HL-60/S4 treated with phorbol 12-myristate 13-acetate at 8.2 ng/mL for 4 days and 3 days (cell line): ENCODE data around the gene NUP62.
"Not testable (repeated sequence)": the region's sequence is repeated elsewhere in the genome, so short reads cannot be mapped to it uniquely, and the experiment has no call there.

Source experiments
- in situ Hi-C: fragments of 300-500 bp; cut with MboI; formaldehyde crosslinking; loops from 2 replicates; pipeline ENCODE4 v1.15.0; 2022; ENCODE audit warnings: low sequenced_read_pairs

Gene NUP62

DNA sequence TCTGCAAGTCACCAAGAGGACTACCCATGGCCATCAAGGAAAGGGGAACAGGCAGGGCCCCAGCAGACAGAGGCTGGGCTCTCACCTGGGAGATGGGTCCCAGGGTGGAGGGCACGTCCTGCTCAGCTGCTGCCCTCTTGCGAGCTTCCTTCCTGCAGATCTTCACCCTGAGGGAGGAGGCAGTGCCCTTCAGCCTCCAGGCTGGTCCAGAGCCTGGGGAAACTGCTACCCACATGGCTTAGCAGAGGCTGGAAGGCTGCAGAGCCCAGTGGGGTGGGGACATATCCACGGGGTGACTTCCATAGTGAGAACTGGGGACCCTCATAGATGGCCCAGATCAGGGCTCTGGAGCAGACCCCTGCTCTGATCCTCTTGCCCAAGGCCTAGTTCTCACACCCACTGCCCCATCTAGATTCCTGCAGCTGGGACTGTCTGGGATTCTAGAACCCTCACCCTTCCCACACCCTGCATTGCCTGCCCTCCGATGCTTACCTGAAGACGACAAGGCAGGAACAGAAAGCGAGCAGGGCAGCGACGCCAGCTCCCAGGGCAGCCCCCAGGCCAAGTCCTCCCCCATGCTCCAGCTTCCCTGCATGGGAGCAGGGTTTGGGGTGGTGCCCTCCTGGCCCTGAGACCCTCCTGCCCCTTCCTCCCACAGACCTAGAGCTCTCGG lies 22.6 kb upstream of the NUP62 start:
- in situ Hi-C loops, result no loop called here

DNA sequence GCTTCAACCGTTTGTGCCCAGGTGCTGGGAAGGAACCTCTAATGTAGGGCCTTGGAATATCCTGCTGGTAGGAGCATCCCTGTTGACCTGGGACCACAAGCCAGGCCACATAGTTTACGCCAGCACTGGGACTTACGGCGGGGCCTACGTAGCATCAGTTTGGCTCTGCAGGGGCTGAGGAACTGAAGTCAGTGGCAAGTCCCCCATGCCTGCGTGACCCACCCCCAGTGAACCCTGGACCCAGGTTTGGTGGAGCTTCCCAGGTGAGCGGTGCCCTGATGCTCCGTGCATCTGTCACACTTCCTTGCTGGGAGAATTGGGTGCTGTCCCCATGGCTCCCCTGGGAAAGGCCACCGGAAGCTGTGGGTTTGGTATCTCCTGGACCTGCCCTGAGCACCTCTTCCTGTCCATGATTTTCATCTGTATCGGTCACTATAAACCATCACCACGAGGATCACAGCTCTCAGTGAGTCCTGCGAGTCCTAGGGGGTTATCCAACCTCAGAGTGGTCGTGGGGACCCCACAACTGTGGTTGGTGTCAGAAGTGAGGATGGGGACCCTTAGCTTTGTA lies 21.7 kb upstream of the NUP62 start:
- in situ Hi-C loops, result no loop called here

DNA sequence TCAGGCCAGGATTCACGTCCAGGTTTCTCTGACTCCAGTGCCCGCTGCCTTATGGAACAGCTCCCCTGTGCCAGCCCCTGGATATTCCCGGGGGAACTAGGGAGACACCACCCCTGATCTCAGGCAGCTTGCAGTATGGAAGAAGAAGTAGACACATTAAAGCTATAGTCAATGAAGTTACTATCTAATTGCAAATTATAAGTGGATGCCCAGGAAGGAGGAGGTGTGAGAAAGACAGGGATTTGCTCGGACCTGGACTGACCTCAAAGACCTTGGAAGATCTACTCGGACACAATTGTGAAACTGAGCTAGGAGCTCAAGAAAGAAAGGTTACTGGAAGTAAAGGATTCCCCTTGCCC lies 21.3 kb upstream of the NUP62 start:
- in situ Hi-C loops, result no loop called here

DNA sequence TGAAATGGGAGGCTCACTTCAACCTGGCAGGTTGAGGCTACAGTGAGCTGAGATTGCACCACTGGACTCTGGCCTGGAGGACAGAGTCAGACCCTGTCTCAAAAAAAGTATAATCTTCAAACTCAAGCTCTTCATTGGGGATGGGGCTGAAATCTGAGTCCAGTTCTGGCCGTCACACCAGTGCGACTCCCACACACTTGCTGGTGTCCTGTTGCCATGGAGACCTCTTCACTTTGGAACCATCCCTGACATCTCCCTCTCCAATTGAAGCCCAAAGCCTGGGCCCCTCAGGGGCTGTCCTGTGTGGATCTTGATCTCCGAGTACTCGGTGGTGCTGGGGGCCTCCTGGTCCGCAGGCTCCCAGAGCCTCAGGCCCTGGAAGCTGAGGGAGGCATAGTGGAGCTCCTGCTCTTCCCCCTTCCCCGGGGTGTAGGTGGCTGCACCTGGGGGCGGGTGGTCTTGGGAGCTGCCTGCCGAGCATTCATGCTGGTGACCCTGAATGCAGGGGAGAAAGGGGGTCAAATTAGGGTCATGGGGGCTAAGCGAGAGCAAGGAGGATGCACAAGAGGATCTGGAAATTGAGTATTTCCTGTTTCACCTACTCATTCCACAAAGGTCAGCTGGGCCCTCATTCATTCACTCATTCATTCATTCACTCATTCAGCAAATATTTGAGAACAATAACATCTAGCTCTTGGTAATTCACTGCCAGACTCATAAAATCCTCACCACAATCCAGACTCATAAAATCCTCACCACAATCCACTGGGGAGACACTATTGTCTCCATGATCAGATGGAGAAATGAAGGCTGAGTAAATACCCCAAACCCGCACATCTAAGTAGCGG lies 20.7 kb upstream of the NUP62 start:
- in situ Hi-C loops, result no loop called here

- in situ Hi-C loops, result no loop called here
Measured at GRCh38 chr19:49946415-49946814, 17.1 kb upstream of the NUP62 start.

DNA sequence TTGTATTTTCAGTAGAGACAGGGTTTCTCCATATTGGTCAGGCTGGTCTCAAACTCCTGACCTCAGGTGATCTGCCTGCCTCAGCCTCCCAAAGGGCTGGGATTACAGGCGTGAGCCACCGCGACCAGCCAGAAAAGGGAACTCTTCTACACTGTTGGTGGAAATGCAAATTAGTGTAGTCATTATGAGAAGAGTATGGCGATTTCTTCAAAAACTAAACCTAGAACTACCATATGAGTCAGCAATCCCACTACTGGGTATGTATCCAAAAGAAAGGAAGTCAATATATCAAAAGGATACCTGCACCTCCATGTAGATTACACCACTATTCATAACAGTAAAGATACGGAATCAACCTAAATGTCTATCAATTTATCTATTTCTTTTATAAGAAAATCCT lies 15.3 kb upstream of the NUP62 start:
- in situ Hi-C loops, result not testable (repeated sequence)

- in situ Hi-C loops, result no loop called here
Measured at GRCh38 chr19:49940482-49940791, 11.1 kb upstream of the NUP62 start.

DNA sequence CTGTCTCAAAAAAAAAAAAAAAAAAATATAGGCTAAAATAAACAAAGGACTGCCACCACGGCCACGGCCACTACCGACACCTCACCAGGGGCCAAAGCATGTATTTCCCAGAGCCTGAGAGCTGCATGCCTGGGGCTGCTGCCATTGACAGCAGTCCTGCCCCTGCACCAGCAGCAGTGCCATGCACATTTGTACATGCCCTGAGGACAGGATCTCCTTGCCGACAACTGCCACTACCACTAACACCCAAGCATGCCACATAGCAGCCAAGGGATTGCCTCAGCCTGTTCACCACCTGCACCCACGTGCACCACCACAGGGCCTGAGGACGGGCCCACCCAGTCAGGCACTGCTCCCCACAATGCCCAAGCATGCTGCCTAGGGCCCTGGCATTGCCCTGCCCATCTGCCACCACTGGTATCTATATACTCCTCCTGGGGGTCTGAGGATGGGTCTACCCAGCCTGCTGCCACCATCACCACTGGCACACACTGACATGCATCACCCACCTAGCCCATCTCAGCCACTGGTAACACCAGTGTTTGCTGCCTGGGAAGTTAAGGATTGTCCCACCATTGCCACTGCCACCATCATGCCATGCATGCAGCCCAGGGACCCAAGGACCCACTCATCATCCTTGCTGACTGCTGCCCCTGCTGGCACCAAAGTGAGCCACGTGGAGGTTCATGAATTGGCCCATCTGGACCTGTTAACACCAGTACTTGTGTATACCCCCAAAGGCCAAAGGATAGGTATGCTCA lies 10.6 kb upstream of the NUP62 start:
- in situ Hi-C loops, result loop anchor here (10.0 kb wide), 1 partner anchor 45 kb away; no protein-coding TSS in a partner anchor

DNA sequence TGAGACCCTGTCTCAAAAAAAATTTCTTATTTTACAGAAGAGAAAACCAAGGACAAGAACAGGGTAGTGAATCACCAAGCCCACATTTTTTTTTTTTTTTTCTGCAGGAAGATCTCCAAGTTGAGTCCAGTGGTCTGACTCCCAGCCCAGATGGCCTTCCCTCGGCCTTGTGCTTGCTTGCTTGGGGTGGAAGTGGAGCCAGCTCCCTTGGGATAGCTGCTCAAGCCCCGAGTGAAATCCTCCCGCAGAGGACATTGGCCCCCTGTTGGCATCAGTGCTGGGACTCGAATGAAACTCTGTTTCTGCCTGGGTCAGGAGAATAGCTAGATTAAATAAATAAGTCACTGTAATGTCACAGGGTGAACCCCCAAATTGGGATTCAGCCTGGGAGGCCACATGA lies 9.4 kb upstream of the NUP62 start:
- in situ Hi-C loops, result loop anchor here (10.0 kb wide), 1 partner anchor 46 kb away; no protein-coding TSS in a partner anchor

GRCh38 chr19:49937750-49938381 lies 8.6 kb upstream of the NUP62 start:
- in situ Hi-C loops, result loop anchor here (10.0 kb wide), 1 partner anchor 47 kb away; no protein-coding TSS in a partner anchor

DNA sequence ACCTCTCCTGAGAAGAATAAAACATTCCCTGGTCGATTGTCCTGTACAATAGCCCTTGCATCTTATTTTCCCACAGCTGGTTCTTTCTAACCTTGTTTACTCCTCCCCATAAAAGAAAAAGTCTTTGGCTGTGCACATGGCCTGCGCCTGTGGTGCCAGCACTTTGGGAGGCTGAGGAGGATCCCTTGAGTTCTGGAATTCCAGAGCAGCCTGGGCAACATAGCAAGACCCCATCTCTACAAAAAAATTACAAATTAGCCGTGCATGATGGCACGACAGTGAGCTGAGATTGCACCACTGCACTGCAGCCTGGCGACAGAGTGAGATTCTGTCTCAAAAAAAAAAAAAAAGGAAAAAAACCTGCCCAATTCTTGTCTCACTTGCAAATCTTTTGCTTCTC lies 7.2 kb upstream of the NUP62 start:
- in situ Hi-C loops, result loop anchor here (10.0 kb wide), 1 partner anchor 48 kb away; no protein-coding TSS in a partner anchor

DNA sequence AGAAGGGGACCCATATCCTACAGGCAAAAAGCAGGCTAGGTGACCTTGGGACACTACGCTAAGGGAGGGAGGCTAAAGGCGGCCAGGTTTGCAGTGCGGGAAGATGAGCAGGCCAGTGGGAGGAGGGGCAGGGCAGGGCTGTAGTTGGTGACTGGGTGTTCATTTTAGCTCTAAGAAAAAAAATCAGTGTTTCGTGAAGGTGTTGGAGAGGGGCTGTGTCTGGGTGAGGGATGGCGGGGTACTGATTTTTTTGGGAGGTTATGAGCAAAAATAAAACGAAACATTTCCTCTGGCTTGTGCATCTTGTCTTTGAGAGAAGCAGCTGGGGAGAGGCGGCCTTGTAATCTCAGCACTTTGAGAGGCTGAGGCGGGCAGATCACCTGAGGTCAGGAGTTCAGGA lies 4.3 kb upstream of the NUP62 start:
- in situ Hi-C loops, result loop anchor here (10.0 kb wide), 1 partner anchor 51 kb away; no protein-coding TSS in a partner anchor

GRCh38 chr19:49932731-49933131 lies 3.4 kb upstream of the NUP62 start:
- in situ Hi-C loops, result loop anchor here (10.0 kb wide), 1 partner anchor 52 kb away; no protein-coding TSS in a partner anchor

- in situ Hi-C loops, result loop anchor here (10.0 kb wide), 1 partner anchor 53 kb away; no protein-coding TSS in a partner anchor
Measured at GRCh38 chr19:49932041-49932451, 2.7 kb upstream of the NUP62 start.

DNA sequence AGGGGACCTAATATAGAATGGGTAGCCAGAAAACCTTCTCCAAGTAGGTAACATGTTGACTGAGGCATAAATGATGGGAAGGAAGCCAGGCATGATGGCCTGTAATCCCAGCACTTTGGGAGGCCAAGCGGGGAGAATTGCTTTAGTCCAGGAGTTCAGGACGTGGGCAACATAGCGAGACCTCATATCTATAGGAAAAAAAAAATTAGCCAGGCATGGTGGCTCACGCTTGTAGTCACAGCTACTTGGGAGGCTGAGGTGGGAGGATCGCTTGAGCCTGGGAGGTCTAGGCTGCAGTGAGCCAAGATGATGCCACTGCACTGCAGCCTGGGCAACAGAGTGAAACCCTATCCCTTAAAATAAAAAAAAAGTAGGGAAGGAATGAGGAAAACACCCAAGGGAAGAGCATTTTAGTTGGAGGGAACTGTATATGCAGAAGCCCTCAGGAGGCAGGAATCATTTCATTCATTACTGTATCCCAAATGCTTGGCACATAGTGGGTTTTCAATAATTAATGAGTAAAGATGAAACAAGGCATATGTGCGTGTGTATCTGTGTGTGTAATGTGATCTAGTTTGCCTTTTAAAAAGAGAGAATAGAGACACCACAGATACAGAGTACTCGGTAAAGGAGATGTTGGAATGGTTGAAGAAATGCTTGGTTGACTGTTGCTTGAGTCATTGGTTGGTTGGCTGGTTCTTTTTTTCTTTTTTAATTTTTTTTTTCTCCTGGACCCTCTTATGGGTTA lies 2.2 kb upstream of the NUP62 start:
- in situ Hi-C loops, result loop anchor here (10.0 kb wide), 1 partner anchor 53 kb away; no protein-coding TSS in a partner anchor

- in situ Hi-C loops, result loop anchor here (10.0 kb wide), 1 partner anchor 54 kb away; no protein-coding TSS in a partner anchor
Measured at GRCh38 chr19:49930483-49931011, 1.2 kb upstream of the NUP62 start.

GRCh38 chr19:49929611-49930482 lies 543 bp upstream of the NUP62 start:
- in situ Hi-C loops, result loop anchor here (10.0 kb wide), 1 partner anchor 55 kb away; no protein-coding TSS in a partner anchor

GRCh38 chr19:49927526-49928264 lies 1.6 kb downstream of the NUP62 start:
- in situ Hi-C loops, result no loop called here
